ACC112 (cell line): Measurements from ENCODE around the gene AGPAT2.

Experiments
- H2AFZ ChIP-seq: fragments of 200-600 bp; sonication (generic); one replicate; pipeline ENCODE4 v1.6.0; 2017; ENCODE audit warnings: antibody characterized with exemption, low read length; ENCODE audit not compliant: unreplicated experiment
- H3K27ac ChIP-seq: fragments of 200-600 bp; sonication (generic); 2 replicates; pipeline ENCODE4 v1.5.1; 2014; ENCODE audit warnings: low read depth, mild to moderate bottlenecking, antibody characterized with exemption, low read length, moderate library complexity
- H3K27me3 ChIP-seq: fragments of 200-600 bp; sonication (generic); 2 replicates; pipeline ENCODE4 v1.6.1; 2014; ENCODE audit warnings: mild to moderate bottlenecking, antibody characterized with exemption, low read length, moderate library complexity, mixed read lengths; ENCODE audit not compliant: insufficient read depth
- H3K36me3 ChIP-seq: fragments of 200-600 bp; sonication (generic); 2 replicates; pipeline ENCODE4 v1.6.1; 2016; ENCODE audit warnings: mild to moderate bottlenecking, antibody characterized with exemption, low read length, moderate library complexity, mixed read lengths; ENCODE audit not compliant: insufficient read depth
- H3K4me1 ChIP-seq: fragments of 200-600 bp; sonication (generic); one replicate; pipeline ENCODE4 v1.6.1; 2016; ENCODE audit warnings: low read length, mixed read lengths; ENCODE audit not compliant: insufficient read depth, unreplicated experiment, control insufficient read depth
- H3K4me3 ChIP-seq: fragments of 200-600 bp; sonication (generic); 2 replicates; pipeline ENCODE4 v1.5.1; 2014; ENCODE audit warnings: mild to moderate bottlenecking, low read depth, low read length
- H3K79me2 ChIP-seq: fragments of 200-600 bp; sonication (generic); one replicate; pipeline ENCODE4 v1.6.0; 2016; ENCODE audit warnings: low read length; ENCODE audit not compliant: control insufficient read depth, unreplicated experiment, insufficient read depth

The AGPAT2 gene

DNA sequence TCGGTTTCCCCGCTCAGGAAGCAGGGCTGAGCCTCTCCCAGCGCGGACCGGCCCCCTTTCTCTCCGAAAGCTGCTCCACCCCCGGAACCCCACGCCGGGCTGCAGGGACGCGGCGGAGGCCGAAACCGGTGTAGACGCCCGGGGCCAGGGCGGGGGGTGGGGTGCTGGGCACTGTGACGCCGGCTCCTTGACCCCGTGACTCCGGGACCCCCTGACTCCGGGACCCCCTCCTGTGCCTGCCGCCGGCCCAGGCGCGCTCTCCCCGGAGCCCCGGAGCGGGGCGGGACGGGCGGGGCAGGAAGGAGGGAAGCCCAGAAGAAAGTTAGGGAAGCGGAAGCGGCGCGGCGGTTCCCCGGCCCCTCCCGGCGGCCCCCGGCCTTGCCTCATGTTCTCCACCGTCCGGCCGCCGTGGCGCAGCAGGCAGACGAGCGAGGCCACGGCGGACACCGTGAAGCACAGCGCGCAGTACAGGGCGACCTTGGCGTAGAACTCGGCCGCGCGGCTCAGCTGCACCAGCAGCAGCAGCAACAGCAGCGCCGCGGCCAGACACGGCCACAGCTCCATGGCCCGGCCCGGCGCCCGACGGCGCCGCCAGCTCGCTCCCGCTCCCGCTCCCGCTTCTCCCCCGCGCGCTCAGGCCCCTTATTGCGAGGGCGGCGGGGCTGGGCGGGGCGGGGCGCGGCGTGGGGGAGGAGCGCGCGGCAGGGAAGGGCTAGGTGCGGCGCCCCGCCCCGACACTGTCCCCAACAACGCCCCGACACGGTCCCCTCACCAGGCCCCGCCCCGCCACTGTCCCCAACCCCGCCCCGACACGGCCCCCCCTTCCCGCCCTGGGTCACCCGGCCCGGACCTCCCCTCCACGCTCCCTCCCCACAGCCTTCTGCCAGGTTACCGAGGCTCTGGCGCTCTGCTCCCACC, at the start of gene AGPAT2:
TSS of gene AGPAT2 (minus strand) at position 664 of the 918 bp plus-strand sequence. CDS start at position 564, 100 bp downstream.
- peaks cover 7% of the 10 kb centered on the region for H3K4me1 ChIP-seq
- no peaks in the 10 kb centered on the region for H3K27me3 ChIP-seq
- H3K4me3 ChIP-seq = peak within 1 kb of the TSS; percentile 96
- no peaks in the 10 kb centered on the region for H3K36me3 ChIP-seq
- peak within 1 kb of the TSS; percentile 20 for H2AFZ ChIP-seq
- H3K79me2 ChIP-seq = peaks cover 26% of the 10 kb centered on the region
- H3K27ac ChIP-seq = no peak within 1 kb of the TSS

DNA sequence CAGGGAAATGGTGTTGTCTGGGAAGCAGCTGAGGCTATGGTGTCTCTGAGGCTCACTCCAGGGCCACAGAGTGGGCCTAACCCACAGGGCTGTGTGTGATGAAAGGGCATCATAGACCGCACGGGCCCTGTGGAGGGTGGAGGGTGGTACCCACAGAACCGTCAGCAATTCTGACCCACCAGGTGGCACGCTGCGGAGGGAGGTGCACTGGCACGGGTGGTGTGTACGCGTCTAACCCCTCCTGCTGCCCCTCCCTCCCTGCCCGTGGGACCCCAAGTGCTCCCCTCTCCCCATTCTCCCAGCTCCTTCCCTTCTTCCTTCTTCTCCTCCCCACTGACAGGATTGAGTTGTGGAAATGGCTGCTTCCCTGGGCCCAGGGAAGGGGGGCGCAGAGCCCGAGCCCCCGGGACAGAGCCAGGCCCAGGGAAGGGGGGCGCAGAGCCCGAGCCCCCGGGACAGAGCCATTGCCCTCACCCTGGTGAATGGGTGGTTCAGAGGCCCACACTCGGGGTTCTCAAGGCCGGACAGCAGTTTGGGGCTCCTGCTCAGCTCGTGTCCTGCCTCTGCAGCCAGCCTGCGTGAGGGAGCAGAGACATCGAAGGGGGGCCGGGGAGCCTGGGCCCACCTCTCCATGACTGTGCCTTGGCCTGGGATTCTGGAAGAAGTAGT, 48.7 kb upstream of the AGPAT2 start:
- H3K4me3 ChIP-seq = no peak overlapping the region
- H3K4me1 ChIP-seq = no peaks in the 10 kb centered on the region
- peaks cover 8% of the 10 kb centered on the region; the same call in 1 of the 2 replicates for H3K27me3 ChIP-seq
- H3K27ac ChIP-seq = no peak overlapping the region
- no peaks in the 10 kb centered on the region for H3K79me2 ChIP-seq
- H2AFZ ChIP-seq = no peak overlapping the region
- H3K36me3 ChIP-seq = no peaks in the 10 kb centered on the region

DNA sequence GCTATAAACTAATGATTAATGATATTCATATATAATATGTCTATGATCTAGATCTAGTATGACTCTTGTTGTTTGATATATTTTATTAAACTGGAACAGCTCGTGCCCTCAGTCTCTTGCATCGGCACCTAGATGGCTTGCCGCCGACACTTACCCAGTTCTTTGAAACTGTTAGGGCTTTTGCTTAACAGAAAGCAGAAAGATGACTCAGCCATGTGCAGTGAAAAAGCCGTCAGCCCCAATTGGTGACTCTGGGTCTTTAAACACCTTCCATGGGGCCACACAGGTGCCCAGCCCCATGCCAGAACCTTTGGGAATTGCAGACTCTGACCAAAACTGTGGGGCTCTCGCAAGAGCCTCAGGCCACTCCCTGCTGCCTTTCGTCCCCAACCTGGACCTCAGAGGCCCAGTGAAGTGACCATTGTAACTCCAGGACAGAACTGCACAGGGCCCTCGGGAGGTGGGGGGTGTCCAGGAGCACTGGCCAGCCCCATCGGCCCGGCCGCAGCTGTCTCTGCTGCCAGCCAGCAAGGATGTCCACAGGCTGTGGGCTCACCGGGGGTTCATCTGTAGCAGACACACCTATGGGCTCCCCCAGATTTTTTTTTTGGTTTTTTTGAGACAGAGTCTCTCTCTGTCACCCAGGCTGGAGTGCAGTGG, 47.7 kb upstream of the AGPAT2 start:
- no peaks in the 10 kb centered on the region for H3K4me1 ChIP-seq
- no peak overlapping the region for H3K4me3 ChIP-seq
- H3K27ac ChIP-seq = no peak overlapping the region
- peaks cover 6% of the 10 kb centered on the region; the same call in 1 of the 2 replicates for H3K27me3 ChIP-seq
- H3K79me2 ChIP-seq = peaks cover 5% of the 10 kb centered on the region
- no peaks in the 10 kb centered on the region for H3K36me3 ChIP-seq
- H2AFZ ChIP-seq = no peak overlapping the region

DNA sequence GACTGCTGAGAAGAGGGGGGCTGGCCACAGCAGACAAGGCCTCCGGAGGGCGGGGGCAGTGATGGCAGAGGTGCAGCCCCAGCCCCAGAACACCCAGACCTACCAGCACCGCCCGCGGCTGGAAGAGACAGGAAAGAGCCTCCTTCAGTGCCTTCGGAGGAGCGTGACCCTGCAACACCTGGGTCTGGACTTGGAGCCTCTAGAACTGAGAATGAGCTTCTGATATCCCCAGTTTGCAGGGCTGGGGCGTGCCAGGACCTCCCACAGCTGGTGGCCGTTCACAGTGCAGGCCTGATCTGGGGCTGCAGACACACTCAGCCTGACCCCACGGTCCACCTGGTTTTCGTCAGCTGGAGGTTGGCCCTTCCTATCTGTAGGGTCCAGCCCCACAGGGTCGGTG, 46.4 kb upstream of the AGPAT2 start:
- no peaks in the 10 kb centered on the region for H3K27me3 ChIP-seq
- peaks cover 6% of the 10 kb centered on the region for H3K4me1 ChIP-seq
- H2AFZ ChIP-seq = no peak overlapping the region
- H3K79me2 ChIP-seq = peaks cover 16% of the 10 kb centered on the region
- no peaks in the 10 kb centered on the region for H3K36me3 ChIP-seq
- H3K4me3 ChIP-seq = no peak overlapping the region
- no peak overlapping the region for H3K27ac ChIP-seq

DNA sequence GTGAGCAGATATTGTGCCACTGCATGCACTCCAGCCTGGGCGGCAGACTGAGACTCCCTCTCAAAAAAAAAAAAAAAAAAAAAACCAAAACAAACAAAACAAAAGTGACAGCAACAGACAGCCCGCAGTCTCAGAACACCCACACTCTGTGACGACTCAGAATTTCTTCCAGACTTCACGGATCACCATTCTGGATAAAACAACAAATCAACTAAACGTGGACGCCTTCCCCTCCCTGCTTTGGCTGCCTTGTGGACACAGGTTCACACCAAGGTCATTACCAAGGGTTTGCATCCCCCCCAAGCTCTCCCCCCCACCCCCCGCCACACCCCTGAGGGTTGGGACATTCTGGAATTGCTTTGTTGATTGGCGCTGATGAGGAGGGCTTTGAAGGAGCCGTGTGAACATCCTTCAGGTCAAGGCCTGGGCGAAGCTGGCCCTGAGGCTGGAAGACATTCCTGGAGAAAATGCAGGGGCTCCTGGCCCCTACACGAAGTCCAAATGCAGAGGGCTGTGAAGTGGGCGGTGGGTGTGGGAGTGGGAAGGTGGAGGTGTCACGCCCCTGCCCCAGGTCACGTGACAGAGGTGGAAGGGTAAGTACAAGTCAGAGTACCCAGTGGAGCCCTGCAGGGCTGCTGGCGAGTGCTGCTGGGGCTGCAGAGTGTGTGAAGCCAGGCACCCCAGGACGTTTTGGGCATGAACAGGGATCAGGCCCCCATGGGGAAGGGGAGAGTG, 45.4 kb upstream of the AGPAT2 start:
- Histone ChIP-seq H3K27ac (no peak overlapping the region), H3K79me2 (peaks cover 19% of the 10 kb centered on the region), H3K4me3 (no peak overlapping the region), H2AFZ (no peak overlapping the region), H3K4me1 (peaks cover 6% of the 10 kb centered on the region), H3K36me3 (no peaks in the 10 kb centered on the region), H3K27me3 (no peaks in the 10 kb centered on the region)

DNA sequence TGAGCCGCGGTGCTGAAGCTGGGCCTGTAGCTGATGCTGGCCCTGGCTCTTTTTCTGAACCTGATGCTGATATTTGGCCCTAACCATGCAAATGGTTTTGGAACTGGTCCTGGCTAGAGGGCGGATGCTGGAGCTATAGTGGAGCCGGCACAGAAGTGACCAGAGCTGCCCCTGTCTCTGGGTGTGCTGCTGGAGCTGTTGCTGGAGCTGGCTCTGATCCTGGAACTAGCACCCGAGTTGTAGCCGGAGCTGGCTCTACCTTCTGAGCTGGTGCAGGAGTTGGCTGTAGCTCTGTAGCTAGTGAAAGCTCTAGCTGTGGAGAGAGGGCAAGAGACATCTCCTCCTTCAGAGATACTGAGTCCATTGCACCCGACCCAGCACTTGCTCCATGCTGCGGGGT, 42.7 kb upstream of the AGPAT2 start:
- Histone ChIP-seq H3K36me3 (peaks cover 10% of the 10 kb centered on the region; the same call in 1 of the 2 replicates), H3K4me3 (peak overlapping the region; percentile 99; the same call in 1 of the 2 replicates), H3K27me3 (no peaks in the 10 kb centered on the region), H3K79me2 (peaks cover 42% of the 10 kb centered on the region), H3K4me1 (peaks cover 20% of the 10 kb centered on the region), H3K27ac (no peak overlapping the region), H2AFZ (no peak overlapping the region)

DNA sequence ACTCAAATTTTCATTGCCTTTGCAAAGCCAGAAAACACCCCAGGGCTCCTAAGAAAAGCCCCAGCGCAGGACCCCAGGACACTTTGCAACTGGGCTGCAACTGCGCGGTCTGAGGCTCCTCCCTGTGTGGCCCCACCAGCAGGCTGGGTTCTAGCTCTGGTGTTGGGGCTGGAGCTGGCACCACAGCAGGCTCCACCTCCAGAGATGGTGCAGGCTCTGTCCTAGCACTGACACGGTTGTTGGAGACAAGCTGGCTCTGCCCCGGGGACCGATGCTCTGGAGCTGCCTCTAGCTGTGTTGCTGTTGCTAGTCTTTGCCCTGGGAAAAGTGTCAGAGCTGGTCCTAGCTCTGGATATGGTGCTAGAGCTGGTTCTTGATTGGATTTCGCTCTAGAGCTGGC, 41.9 kb upstream of the AGPAT2 start:
- Histone ChIP-seq H3K79me2 (peaks cover 42% of the 10 kb centered on the region), H3K4me3 (peak overlapping the region; percentile 99), H3K27ac (no peak overlapping the region), H3K27me3 (no peaks in the 10 kb centered on the region), H2AFZ (peak overlapping the region; percentile 79), H3K4me1 (peaks cover 20% of the 10 kb centered on the region), H3K36me3 (peaks cover 13% of the 10 kb centered on the region; the same call in 1 of the 2 replicates)

DNA sequence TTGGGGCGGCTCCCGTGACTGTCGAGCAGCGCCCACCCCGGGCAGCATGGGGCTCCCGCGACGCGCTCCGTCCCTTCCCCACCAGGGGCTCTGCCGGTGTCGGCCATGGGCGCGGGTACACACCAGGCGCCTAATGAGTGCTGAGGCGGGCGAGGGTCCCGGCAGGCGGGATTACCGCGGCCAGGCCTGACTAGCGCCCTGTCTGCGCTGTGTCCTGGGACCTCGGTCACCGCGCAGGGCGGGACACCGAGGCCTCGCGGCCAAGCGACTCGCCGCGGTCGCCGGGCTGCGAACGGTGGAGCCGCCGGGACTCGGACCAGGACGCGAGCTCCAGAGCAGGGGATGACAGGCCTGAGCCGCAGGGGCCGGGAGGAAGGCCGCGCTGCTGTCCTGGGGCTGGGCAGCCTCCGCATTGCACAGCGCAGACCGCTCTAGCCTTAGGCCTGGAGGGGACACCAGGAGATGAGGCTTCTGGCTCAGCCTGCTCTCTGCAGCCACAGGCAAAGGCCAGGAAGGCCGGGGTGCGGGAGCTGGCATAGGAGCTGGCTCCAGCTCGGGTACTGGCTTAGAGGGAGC, 41.4 kb upstream of the AGPAT2 start:
- H2AFZ ChIP-seq = peak overlapping the region; percentile 79
- peaks cover 18% of the 10 kb centered on the region; the same call in 1 of the 2 replicates for H3K36me3 ChIP-seq
- peaks cover 42% of the 10 kb centered on the region for H3K79me2 ChIP-seq
- no peaks in the 10 kb centered on the region for H3K27me3 ChIP-seq
- H3K4me1 ChIP-seq = peaks cover 20% of the 10 kb centered on the region
- H3K27ac ChIP-seq = no peak overlapping the region
- peak overlapping the region; percentile 99 for H3K4me3 ChIP-seq

DNA sequence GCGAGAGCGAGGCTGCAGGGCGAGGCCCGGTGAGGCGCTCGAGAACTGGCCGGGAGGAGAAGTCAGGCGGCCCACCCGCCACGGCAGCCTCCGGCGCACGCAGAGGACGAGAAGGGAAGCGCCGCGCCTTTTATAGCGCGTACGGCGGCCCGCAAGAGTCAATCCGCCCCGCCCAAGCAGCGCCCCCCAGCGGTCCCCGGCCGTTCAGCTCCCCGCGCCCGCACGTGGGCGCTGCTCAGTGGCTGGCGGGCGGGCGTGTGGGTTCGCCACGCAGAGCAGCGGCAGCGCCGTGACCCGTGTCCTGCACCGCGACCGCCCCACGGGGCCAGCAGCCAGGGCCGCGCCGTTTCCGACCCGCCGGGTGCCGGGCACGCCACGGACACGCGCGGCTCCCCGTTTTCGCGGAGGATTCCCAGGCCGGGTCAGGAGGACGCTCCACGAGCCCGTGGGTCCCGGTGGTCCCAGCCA, 40.9 kb upstream of the AGPAT2 start:
- Histone ChIP-seq H3K27me3 (no peaks in the 10 kb centered on the region), H3K79me2 (peaks cover 42% of the 10 kb centered on the region), H3K4me1 (peaks cover 20% of the 10 kb centered on the region), H2AFZ (peak overlapping the region; percentile 79), H3K36me3 (peaks cover 23% of the 10 kb centered on the region; the same call in 1 of the 2 replicates), H3K27ac (peak overlapping the region; percentile 33; the same call in 1 of the 2 replicates), H3K4me3 (peak overlapping the region; percentile 99)
